HPDE6-E6E7 (cell line): ENCODE results near the gene HMG20A.
A peak's percentile ranks its signal among the peaks of the same experiment; 100 is the strongest.

Experiments used
- DNase-seq: peaks from one replicate; pipeline ENCODE4 v3.0.0; 2011; ENCODE audit warnings: missing footprints; ENCODE audit errors: extremely low spot score

Gene HMG20A

GRCh38 chr15:77499087-77499760 lies 78.5 kb downstream of the HMG20A start:
- DNase-seq, result no peak

- no peak for DNase-seq
These were observed 80.3 kb downstream of the HMG20A start for GRCh38 chr15:77500989-77501388.

- DNase-seq, result no peak
These were observed 81.8 kb downstream of the HMG20A start for GRCh38 chr15:77502379-77503095.

GRCh38 chr15:77503240-77503639 lies 82.6 kb downstream of the HMG20A start:
- no peak for DNase-seq

- DNase-seq, result no peak
These were observed 83.1 kb downstream of the HMG20A start for GRCh38 chr15:77503764-77504163.

- no peak for DNase-seq
These were observed 83.6 kb downstream of the HMG20A start for GRCh38 chr15:77504306-77504705.

- DNase-seq, result no peak
These were observed 84.2 kb downstream of the HMG20A start for GRCh38 chr15:77504871-77505270.

- DNase-seq, result peak; percentile 91
These were observed 84.9 kb downstream of the HMG20A start for GRCh38 chr15:77505556-77505955.

GRCh38 chr15:77506311-77507142 lies 85.8 kb downstream of the HMG20A start:
- no peak for DNase-seq

GRCh38 chr15:77507143-77507897 lies 86.6 kb downstream of the HMG20A start:
- no peak for DNase-seq

- DNase-seq, result no peak
These were observed 87.2 kb downstream of the HMG20A start for GRCh38 chr15:77507911-77508310.

- no peak for DNase-seq
These were observed 88.0 kb downstream of the HMG20A start for GRCh38 chr15:77508541-77509243.

- DNase-seq, result no peak
These were observed 89.7 kb downstream of the HMG20A start for GRCh38 chr15:77510066-77511057.

- DNase-seq, result no peak
These were observed 91.2 kb downstream of the HMG20A start for GRCh38 chr15:77511869-77512268.

GRCh38 chr15:77513226-77513625 lies 92.5 kb downstream of the HMG20A start:
- no peak for DNase-seq

- no peak for DNase-seq
These were observed 94.1 kb downstream of the HMG20A start for GRCh38 chr15:77514641-77515402.

GRCh38 chr15:77515613-77516012 lies 94.9 kb downstream of the HMG20A start:
- no peak for DNase-seq

GRCh38 chr15:77516076-77516475 lies 95.4 kb downstream of the HMG20A start:
- DNase-seq, result no peak

GRCh38 chr15:77516786-77517185 lies 96.1 kb downstream of the HMG20A start:
- DNase-seq, result no peak
